DOHH2 (cell line): Measurements from ENCODE around the gene FRMD8.

Source experiments
- CTCF ChIP-seq: fragments of 200-600 bp; sonication (generic); IDR thresholded peaks from one replicate; pipeline ENCODE4 v1.5.1; 2014; ENCODE audit warnings: antibody characterized with exemption, mild to moderate bottlenecking, low read depth, low read length; ENCODE audit not compliant: poor library complexity, severe bottlenecking
- EZH2phosphoT487 ChIP-seq: fragments of 200-600 bp; sonication (generic); IDR thresholded peaks from 2 replicates; pipeline ENCODE4 v1.6.1; 2017; ENCODE audit warnings: borderline replicate concordance, mild to moderate bottlenecking, antibody characterized with exemption, low read length, moderate library complexity, mixed read lengths

GRCh38 chr11:65355776-65356393, 30.6 kb upstream of the FRMD8 start:
- TF ChIP-seq EZH2phosphoT487 (no peak), CTCF (no peak)
